H1 (cell line): ENCODE data around the gene SVIL.

Source experiments
- CBX5 ChIP-seq: fragments of 300-800, 300-1000 bp; sonication (generic); IDR thresholded peaks from 2 replicates; pipeline ENCODE4 v1.7.1; 2016; ENCODE audit warnings: antibody characterized with exemption, low read length, low read depth
- EZH2 ChIP-seq: fragments of 200-600 bp; sonication (generic); IDR thresholded peaks from 2 replicates; pipeline ENCODE4 v1.7.1; 2012; ENCODE audit warnings: low read depth, mild to moderate bottlenecking, moderate library complexity, low read length, inconsistent platforms; ENCODE audit not compliant: severe bottlenecking
- TAF1 ChIP-seq: IDR thresholded peaks from 2 replicates; pipeline ENCODE4 v1.6.1; 2011; ENCODE audit warnings: mild to moderate bottlenecking, low read depth, low read length
- TF ChIP-seq, protein P1 (sequence below), 3 experiments: IDR thresholded peaks; 1 replicate in 2 of 3; 2 replicates in 1 of 3; pipeline versions ENCODE4 v1.5.1 to v1.6.1; 2011; ENCODE audit warnings: low read length in 3 of 3, mild to moderate bottlenecking in 3 of 3, inconsistent platforms in 2 of 3, low read depth in 1 of 3, moderate library complexity in 1 of 3; ENCODE audit not compliant: insufficient read depth in 1 of 3; ENCODE audit errors: control extremely low read depth in 1 of 3
- TF ChIP-seq, protein P2 (sequence below): IDR thresholded peaks from 2 replicates; pipeline ENCODE4 v1.6.1; 2012; ENCODE audit warnings: inconsistent platforms

- TF ChIP-seq, protein P1, sequence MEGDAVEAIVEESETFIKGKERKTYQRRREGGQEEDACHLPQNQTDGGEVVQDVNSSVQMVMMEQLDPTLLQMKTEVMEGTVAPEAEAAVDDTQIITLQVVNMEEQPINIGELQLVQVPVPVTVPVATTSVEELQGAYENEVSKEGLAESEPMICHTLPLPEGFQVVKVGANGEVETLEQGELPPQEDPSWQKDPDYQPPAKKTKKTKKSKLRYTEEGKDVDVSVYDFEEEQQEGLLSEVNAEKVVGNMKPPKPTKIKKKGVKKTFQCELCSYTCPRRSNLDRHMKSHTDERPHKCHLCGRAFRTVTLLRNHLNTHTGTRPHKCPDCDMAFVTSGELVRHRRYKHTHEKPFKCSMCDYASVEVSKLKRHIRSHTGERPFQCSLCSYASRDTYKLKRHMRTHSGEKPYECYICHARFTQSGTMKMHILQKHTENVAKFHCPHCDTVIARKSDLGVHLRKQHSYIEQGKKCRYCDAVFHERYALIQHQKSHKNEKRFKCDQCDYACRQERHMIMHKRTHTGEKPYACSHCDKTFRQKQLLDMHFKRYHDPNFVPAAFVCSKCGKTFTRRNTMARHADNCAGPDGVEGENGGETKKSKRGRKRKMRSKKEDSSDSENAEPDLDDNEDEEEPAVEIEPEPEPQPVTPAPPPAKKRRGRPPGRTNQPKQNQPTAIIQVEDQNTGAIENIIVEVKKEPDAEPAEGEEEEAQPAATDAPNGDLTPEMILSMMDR (IDR thresholded peaks at IDR 0.05; ENCODE audit: control extremely low read depth in 1 of 3, insufficient read depth in 1 of 3, low read depth in 1 of 3, low read length in 3 of 3), result no peak
- TF ChIP-seq CBX5, result no peak
- TF ChIP-seq, protein P2, sequence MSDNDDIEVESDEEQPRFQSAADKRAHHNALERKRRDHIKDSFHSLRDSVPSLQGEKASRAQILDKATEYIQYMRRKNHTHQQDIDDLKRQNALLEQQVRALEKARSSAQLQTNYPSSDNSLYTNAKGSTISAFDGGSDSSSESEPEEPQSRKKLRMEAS, result no peak
- TF ChIP-seq TAF1, result no peak
- no peak for TF ChIP-seq EZH2
Observed at GRCh38 chr10:29663718-29664117, 28.9 kb upstream of the SVIL start.
